ENCODE results near the gene PCYT1A.
"Not testable (repeated sequence)": the region's sequence is repeated elsewhere in the genome, so short reads cannot be mapped to it uniquely, and the experiment has no call there.

The PCYT1A gene

GRCh38 chr3:196287440-196288140 is at the start of gene PCYT1A:
Gene PCYT1A (minus strand): TSS chr3:196287726. CDS start chr3:196270531, 17,195 bp downstream.
- peak; percentile 53 for DNase-seq (ENCODE audit: low read depth)

- DNase-seq (ENCODE audit: low read depth) = no peak
Measured at GRCh38 chr3:196336319-196337145, 49.0 kb upstream of the PCYT1A start.

- DNase-seq (ENCODE audit: low read depth) = no peak
Measured at GRCh38 chr3:196335503-196335948, 48.0 kb upstream of the PCYT1A start.

GRCh38 chr3:196334982-196335381 is 47.5 kb upstream of the PCYT1A start:
- DNase-seq (ENCODE audit: low read depth) = no peak

GRCh38 chr3:196332168-196332567 is 44.6 kb upstream of the PCYT1A start:
- no peak for DNase-seq (ENCODE audit: low read depth)

- DNase-seq (ENCODE audit: low read depth) = no peak
Measured at GRCh38 chr3:196327405-196327804, 39.9 kb upstream of the PCYT1A start.

GRCh38 chr3:196326936-196327335 is 39.4 kb upstream of the PCYT1A start:
- DNase-seq (ENCODE audit: low read depth) = no peak

- no peak for DNase-seq (ENCODE audit: low read depth)
Measured at GRCh38 chr3:196323691-196324090, 36.2 kb upstream of the PCYT1A start.

GRCh38 chr3:196323016-196323415 is 35.5 kb upstream of the PCYT1A start:
- no peak for DNase-seq (ENCODE audit: low read depth)

- no peak for DNase-seq (ENCODE audit: low read depth)
Measured at GRCh38 chr3:196321162-196321561, 33.6 kb upstream of the PCYT1A start.

GRCh38 chr3:196320137-196320536 is 32.6 kb upstream of the PCYT1A start:
- DNase-seq (ENCODE audit: low read depth) = no peak

GRCh38 chr3:196317687-196318467 is 30.4 kb upstream of the PCYT1A start, which contains the start of gene DYNLT2B:
Gene DYNLT2B (minus strand): TSS chr3:196318240. CDS start chr3:196318152, 88 bp downstream.
- DNase-seq (ENCODE audit: low read depth) = peak; percentile 69

- not testable (repeated sequence) for DNase-seq (ENCODE audit: low read depth)
Measured at GRCh38 chr3:196316799-196317686, 29.5 kb upstream of the PCYT1A start.

GRCh38 chr3:196315821-196316220 is 28.3 kb upstream of the PCYT1A start:
- no peak for DNase-seq (ENCODE audit: low read depth)

- DNase-seq (ENCODE audit: low read depth) = no peak
Measured at GRCh38 chr3:196314597-196314996, 27.1 kb upstream of the PCYT1A start.

- not testable (repeated sequence) for DNase-seq (ENCODE audit: low read depth)
Measured at GRCh38 chr3:196314086-196314485, 26.6 kb upstream of the PCYT1A start.

- not testable (repeated sequence) for DNase-seq (ENCODE audit: low read depth)
Measured at GRCh38 chr3:196302960-196303359, 15.4 kb upstream of the PCYT1A start.

GRCh38 chr3:196302551-196302950 is 15.0 kb upstream of the PCYT1A start:
- not testable (repeated sequence) for DNase-seq (ENCODE audit: low read depth)

GRCh38 chr3:196298521-196298920 is 11.0 kb upstream of the PCYT1A start:
- no peak for DNase-seq (ENCODE audit: low read depth)

GRCh38 chr3:196292286-196292923 is 4.9 kb upstream of the PCYT1A start:
- no peak for DNase-seq (ENCODE audit: low read depth)

- DNase-seq (ENCODE audit: low read depth) = no peak
Measured at GRCh38 chr3:196288141-196288460, 575 bp upstream of the PCYT1A start.

All from stimulated activated CD8-positive, alpha-beta memory T cell treated with anti-CD3 and anti-CD28 coated beads, Interleukin-12 subunit alpha, Interleukin-12 subunit beta, amount 100 ng/mL, for 1 hour (primary cell).